ENCODE measurements around the gene GALP. TPM values are rescaled to one million over a fixed set of nuclear protein-coding genes. Genes with fewer than 3 reads are reported as not detected.

Gene GALP
- total RNA-seq, 2 experiments from 2014 or later: not detected

- peaks cover 3% of the 10 kb centered on the region for H3K9me3 Mint-ChIP-seq
These were observed 23.2 kb upstream of the GALP start for GRCh38 chr19:56152644-56153043.

GRCh38 chr19:56153507-56153906, 22.3 kb upstream of the GALP start:
- no peaks in the 10 kb centered on the region for H3K27me3 Mint-ChIP-seq
- ChIA-PET POLR2A (no interaction called here), CTCF (no interaction called here)
- peaks cover 3% of the 10 kb centered on the region for H3K9me3 Mint-ChIP-seq
- H3K36me3 Mint-ChIP-seq (ENCODE audit: low read depth): peaks cover 27% of the 10 kb centered on the region
- peaks cover 14% of the 10 kb centered on the region for H3K4me1 Mint-ChIP-seq
- H3K27ac Mint-ChIP-seq: peak overlapping the region; percentile 74
- DNase-seq: no peak
- H3K4me3 Mint-ChIP-seq: no peak overlapping the region

More at GRCh38 chr19:56152644-56153043, 23.2 kb upstream of the GALP start:
- Mint-ChIP-seq H3K4me1 (peaks cover 14% of the 10 kb centered on the region), H3K27me3 (no peaks in the 10 kb centered on the region), H3K27ac (no peak overlapping the region), H3K4me3 (no peak overlapping the region), H3K36me3 (ENCODE audit: low read depth) (peaks cover 29% of the 10 kb centered on the region)
- ChIA-PET POLR2A (interaction anchor here (0.6 kb wide), 1 partner anchor 25 kb away, joined by 3 read pairs; no protein-coding TSS in a partner anchor), CTCF (interaction anchor here (0.9 kb wide), 1 partner anchor 80 kb away, joined by 3 read pairs; no protein-coding TSS in a partner anchor)
- DNase-seq: no peak

GRCh38 chr19:56155124-56155687, 20.6 kb upstream of the GALP start:
- DNase-seq: no peak
- H3K27me3 Mint-ChIP-seq: no peaks in the 10 kb centered on the region
- peaks cover 28% of the 10 kb centered on the region for H3K36me3 Mint-ChIP-seq (ENCODE audit: low read depth)
- POLR2A ChIA-PET: no interaction called here
- peak overlapping the region; percentile 46 for H3K27ac Mint-ChIP-seq
- H3K4me3 Mint-ChIP-seq: no peak overlapping the region
- peaks cover 12% of the 10 kb centered on the region for H3K4me1 Mint-ChIP-seq
- CTCF ChIA-PET: interaction anchor here (1.0 to 1.1 kb wide), 3 partner anchors 10 to 61 kb away, joined by 3 to 5 read pairs (median 3); no protein-coding TSS in a partner anchor
- no peaks in the 10 kb centered on the region for H3K9me3 Mint-ChIP-seq

GRCh38 chr19:56156768-56157167, 19.0 kb upstream of the GALP start:
- Mint-ChIP-seq H3K4me1 (peaks cover 13% of the 10 kb centered on the region), H3K9me3 (no peaks in the 10 kb centered on the region), H3K27me3 (no peaks in the 10 kb centered on the region), H3K27ac (no peak overlapping the region), H3K4me3 (no peak overlapping the region), H3K36me3 (ENCODE audit: low read depth) (peaks cover 27% of the 10 kb centered on the region)
- ChIA-PET CTCF (no interaction called here), POLR2A (no interaction called here)
- no peak for DNase-seq

GRCh38 chr19:56158170-56158757, 17.5 kb upstream of the GALP start:
- H3K27me3 Mint-ChIP-seq: no peaks in the 10 kb centered on the region
- no peak overlapping the region for H3K4me3 Mint-ChIP-seq
- POLR2A ChIA-PET: no interaction called here
- DNase-seq: no peak
- CTCF ChIA-PET: interaction anchor here (0.9 kb wide), 1 partner anchor 94 kb away, joined by 3 read pairs; no protein-coding TSS in a partner anchor
- H3K36me3 Mint-ChIP-seq (ENCODE audit: low read depth): peaks cover 27% of the 10 kb centered on the region
- peaks cover 17% of the 10 kb centered on the region for H3K4me1 Mint-ChIP-seq
- H3K27ac Mint-ChIP-seq: no peak overlapping the region
- no peaks in the 10 kb centered on the region for H3K9me3 Mint-ChIP-seq

- no peak overlapping the region for H3K27ac Mint-ChIP-seq
- CTCF ChIA-PET: no interaction called here
- H3K27me3 Mint-ChIP-seq: no peaks in the 10 kb centered on the region
- H3K36me3 Mint-ChIP-seq (ENCODE audit: low read depth): peaks cover 25% of the 10 kb centered on the region
- peaks cover 16% of the 10 kb centered on the region for H3K4me1 Mint-ChIP-seq
- no peaks in the 10 kb centered on the region for H3K9me3 Mint-ChIP-seq
- DNase-seq: no peak
- H3K4me3 Mint-ChIP-seq: no peak overlapping the region
- POLR2A ChIA-PET: no interaction called here
These were observed 16.7 kb upstream of the GALP start for GRCh38 chr19:56159009-56159559.

- Mint-ChIP-seq H3K36me3 (ENCODE audit: low read depth) (peaks cover 25% of the 10 kb centered on the region), H3K27me3 (no peaks in the 10 kb centered on the region), H3K4me1 (peaks cover 21% of the 10 kb centered on the region), H3K27ac (no peak overlapping the region), H3K9me3 (no peaks in the 10 kb centered on the region), H3K4me3 (no peak overlapping the region)
- no peak for DNase-seq
- ChIA-PET POLR2A (no interaction called here), CTCF (interaction anchor here (0.6 kb wide), 1 partner anchor 163 kb away, joined by 3 read pairs; no protein-coding TSS in a partner anchor)
These were observed 16.1 kb upstream of the GALP start for GRCh38 chr19:56159622-56160271.

- H3K4me3 Mint-ChIP-seq: no peak overlapping the region
- CTCF ChIA-PET: interaction anchor here (1.1 kb wide), 1 partner anchor 10 kb away, joined by 3 read pairs; no protein-coding TSS in a partner anchor
These were observed 14.3 kb upstream of the GALP start for GRCh38 chr19:56161534-56161933.

GRCh38 chr19:56162258-56162657, 13.6 kb upstream of the GALP start:
- H3K9me3 Mint-ChIP-seq: no peaks in the 10 kb centered on the region
- H3K27ac Mint-ChIP-seq: no peak overlapping the region
- ChIA-PET POLR2A (no interaction called here), CTCF (no interaction called here)
- peaks cover 21% of the 10 kb centered on the region for H3K4me1 Mint-ChIP-seq
- peaks cover 16% of the 10 kb centered on the region for H3K36me3 Mint-ChIP-seq (ENCODE audit: low read depth)
- H3K27me3 Mint-ChIP-seq: no peaks in the 10 kb centered on the region
- no peak for DNase-seq
- H3K4me3 Mint-ChIP-seq: no peak overlapping the region

More at GRCh38 chr19:56161534-56161933, 14.3 kb upstream of the GALP start:
- Mint-ChIP-seq H3K9me3 (no peaks in the 10 kb centered on the region), H3K4me1 (peaks cover 21% of the 10 kb centered on the region), H3K27me3 (no peaks in the 10 kb centered on the region), H3K27ac (no peak overlapping the region), H3K36me3 (ENCODE audit: low read depth) (peaks cover 16% of the 10 kb centered on the region)
- no peak for DNase-seq
- POLR2A ChIA-PET: no interaction called here

GRCh38 chr19:56163097-56163496, 12.7 kb upstream of the GALP start:
- ChIA-PET CTCF (no interaction called here), POLR2A (no interaction called here)
- Mint-ChIP-seq H3K4me1 (peaks cover 21% of the 10 kb centered on the region), H3K4me3 (no peak overlapping the region), H3K27ac (no peak overlapping the region), H3K36me3 (ENCODE audit: low read depth) (peaks cover 14% of the 10 kb centered on the region), H3K27me3 (no peaks in the 10 kb centered on the region), H3K9me3 (no peaks in the 10 kb centered on the region)
- no peak for DNase-seq

- POLR2A ChIA-PET: no interaction called here
- Mint-ChIP-seq H3K9me3 (no peaks in the 10 kb centered on the region), H3K27ac (no peak overlapping the region), H3K36me3 (ENCODE audit: low read depth) (no peaks in the 10 kb centered on the region), H3K4me3 (no peak overlapping the region), H3K4me1 (peaks cover 20% of the 10 kb centered on the region), H3K27me3 (no peaks in the 10 kb centered on the region)
- no peak for DNase-seq
- CTCF ChIA-PET: no interaction called here
These were observed 8.7 kb upstream of the GALP start for GRCh38 chr19:56167064-56167578.

- ChIA-PET CTCF (no interaction called here), POLR2A (no interaction called here)
- H3K36me3 Mint-ChIP-seq (ENCODE audit: low read depth): no peaks in the 10 kb centered on the region
- H3K9me3 Mint-ChIP-seq: no peaks in the 10 kb centered on the region
- H3K27ac Mint-ChIP-seq: no peak overlapping the region
- no peak overlapping the region for H3K4me3 Mint-ChIP-seq
- peaks cover 3% of the 10 kb centered on the region for H3K4me1 Mint-ChIP-seq
- no peak for DNase-seq
- H3K27me3 Mint-ChIP-seq: no peaks in the 10 kb centered on the region
These were observed 5.5 kb upstream of the GALP start for GRCh38 chr19:56170261-56170660.

GRCh38 chr19:56174086-56174485, 1.7 kb upstream of the GALP start:
- Mint-ChIP-seq H3K4me3 (no peak overlapping the region), H3K27me3 (no peaks in the 10 kb centered on the region), H3K36me3 (ENCODE audit: low read depth) (no peaks in the 10 kb centered on the region), H3K27ac (no peak overlapping the region), H3K4me1 (peaks cover 3% of the 10 kb centered on the region), H3K9me3 (no peaks in the 10 kb centered on the region)
- DNase-seq: no peak
- ChIA-PET CTCF (interaction anchor here (1.1 kb wide), 1 partner anchor 108 kb away, joined by 4 read pairs; no protein-coding TSS in a partner anchor), POLR2A (no interaction called here)
